ENCODE measurements around the gene DESI2. TPM values are rescaled to one million over a fixed set of nuclear protein-coding genes. Genes with fewer than 3 reads are reported as not detected.
"Not testable (repeated sequence)": the region's sequence is repeated elsewhere in the genome, so short reads cannot be mapped to it uniquely, and the experiment has no call there.

DESI2 gene
- total RNA-seq, 1 donor from 2014 or later, result 37.2 TPM

DNA sequence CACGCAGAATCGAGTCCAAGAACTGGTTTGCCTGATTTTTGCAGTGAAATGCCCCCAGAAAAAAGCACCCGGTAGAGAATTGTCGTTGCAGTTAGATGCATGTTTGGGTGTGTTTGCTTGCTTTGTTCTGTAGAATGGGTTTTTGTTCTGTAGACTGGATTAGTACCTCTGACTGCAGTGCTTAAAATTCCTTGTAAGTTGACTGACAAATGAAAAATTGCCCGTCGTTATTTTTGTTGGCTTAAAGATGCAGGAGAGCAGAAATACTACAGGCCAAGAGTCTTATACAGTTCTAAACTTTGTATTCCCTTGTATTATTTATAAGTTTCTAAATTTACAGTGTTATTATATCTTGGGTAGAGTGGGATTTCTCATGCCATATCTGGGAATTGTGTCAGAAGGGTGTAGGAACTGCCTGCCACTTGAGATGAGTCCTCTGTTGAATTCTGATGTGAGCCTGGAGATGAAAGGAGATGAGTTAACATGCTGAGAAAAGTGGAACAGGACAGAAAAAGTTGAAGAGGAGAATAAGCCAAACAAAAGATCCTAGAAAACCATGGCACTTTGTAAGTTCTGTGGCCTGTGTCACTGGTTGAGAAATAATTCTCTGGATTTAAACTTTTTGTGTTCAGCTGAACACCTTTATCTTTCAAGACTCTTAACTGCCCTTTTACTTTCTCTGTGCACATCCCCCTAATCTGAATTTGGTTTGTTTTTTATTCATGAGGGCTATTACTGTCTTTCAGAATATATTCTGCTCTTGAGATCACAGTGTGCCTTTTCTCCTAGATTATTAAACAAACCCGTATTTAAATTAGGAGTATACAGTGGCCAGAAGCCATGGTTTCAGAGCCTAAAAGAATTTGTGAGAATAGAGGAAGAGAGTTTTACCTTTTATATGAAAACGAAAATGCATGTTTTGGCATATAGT is 1.4 kb downstream of the DESI2 start:
- peak; percentile 11 for DNase-seq (ENCODE audit: low read depth)

- no peak for DNase-seq (ENCODE audit: low read depth)
These were observed 2.3 kb downstream of the DESI2 start for GRCh38 chr1:244655186-244655585.

DNA sequence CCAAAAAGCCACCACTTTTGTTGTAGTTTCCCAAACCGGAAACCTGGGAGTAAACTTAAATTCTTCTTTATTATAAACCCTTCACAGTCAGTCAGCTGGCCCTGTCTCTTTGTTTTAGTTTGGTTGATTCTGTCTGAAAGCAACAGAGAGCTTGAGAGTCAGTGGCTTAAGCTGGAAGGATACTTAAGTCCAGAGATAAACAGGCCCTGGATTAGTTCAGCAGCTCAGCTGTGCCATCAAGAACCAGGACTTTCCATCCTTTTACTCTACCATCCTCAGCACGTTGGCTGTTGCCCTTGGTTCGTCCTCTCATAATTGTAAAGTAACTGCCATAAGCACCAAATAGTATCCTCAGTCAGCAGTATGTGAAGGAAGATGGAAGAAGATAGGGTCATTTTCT is 4.5 kb downstream of the DESI2 start:
- no peak for DNase-seq (ENCODE audit: low read depth)

DNA sequence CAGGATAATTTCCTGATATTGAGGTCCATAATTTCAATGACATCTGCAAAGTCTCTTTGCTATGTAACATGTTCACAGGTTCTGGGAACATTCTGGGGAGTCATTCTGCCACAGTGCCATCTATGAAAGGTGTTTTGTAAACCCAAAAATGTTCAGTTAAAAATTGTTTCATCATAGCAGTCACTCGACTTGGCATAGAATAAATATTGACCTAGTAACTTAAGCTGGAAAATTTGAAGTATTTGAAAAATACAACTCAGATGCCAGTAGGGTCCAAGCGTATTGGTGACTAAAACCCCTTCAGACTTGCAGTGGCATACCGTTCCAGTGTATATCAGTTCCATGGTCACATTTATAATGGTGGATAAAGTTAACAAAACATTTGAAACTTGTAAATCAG is 6.8 kb downstream of the DESI2 start:
- no peak for DNase-seq (ENCODE audit: low read depth)

GRCh38 chr1:244660595-244660994 is 7.7 kb downstream of the DESI2 start:
- no peak for DNase-seq (ENCODE audit: low read depth)

- DNase-seq (ENCODE audit: low read depth), result not testable (repeated sequence)
These were observed 8.8 kb downstream of the DESI2 start for GRCh38 chr1:244661569-244662312.

DNA sequence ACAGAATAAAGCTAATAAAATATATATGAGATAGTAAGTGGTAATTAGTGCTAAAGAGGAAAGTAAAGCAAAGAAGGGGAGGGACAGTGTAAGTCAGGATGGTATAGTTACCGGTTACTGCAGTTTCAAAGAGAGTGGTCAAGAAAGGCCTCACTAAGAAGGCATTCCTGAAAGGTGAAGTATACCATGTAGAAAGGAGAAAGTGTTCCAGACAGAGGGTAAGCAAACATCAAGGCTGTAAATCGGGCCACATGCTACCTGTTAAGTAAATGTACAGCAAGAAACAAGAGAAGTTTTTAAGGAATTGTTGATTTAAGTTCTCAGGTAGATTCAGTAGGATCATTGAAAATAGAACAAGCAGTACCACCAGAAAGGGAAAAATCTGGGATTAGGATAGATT is 9.7 kb downstream of the DESI2 start:
- peak; percentile 65 for DNase-seq (ENCODE audit: low read depth)

- no peak for DNase-seq (ENCODE audit: low read depth)
These were observed 11.4 kb downstream of the DESI2 start for GRCh38 chr1:244664353-244664752.

DNA sequence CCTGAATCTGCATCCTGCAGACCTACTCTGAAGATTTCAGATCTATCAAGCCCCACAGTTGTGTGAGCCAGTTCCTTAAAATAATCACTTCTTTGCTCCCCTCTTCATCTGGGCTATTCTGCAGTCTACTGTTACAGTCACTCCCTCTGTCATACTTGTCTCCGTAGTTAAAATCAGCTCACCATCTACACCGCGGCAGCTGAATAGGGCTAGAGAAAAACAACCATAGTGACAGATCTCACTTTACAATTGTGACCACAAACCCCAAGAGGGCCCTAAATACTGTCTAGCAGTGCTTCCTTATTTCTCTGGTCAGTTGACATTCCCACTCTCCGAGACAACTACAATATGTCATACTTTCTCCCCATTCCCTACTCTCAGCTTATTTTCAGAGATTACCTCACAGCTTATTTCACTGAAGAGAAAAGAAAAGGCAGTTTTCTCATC is 12.9 kb downstream of the DESI2 start:
- no peak for DNase-seq (ENCODE audit: low read depth)

GRCh38 chr1:244666672-244667418 is 13.9 kb downstream of the DESI2 start:
- not testable (repeated sequence) for DNase-seq (ENCODE audit: low read depth)

DNA sequence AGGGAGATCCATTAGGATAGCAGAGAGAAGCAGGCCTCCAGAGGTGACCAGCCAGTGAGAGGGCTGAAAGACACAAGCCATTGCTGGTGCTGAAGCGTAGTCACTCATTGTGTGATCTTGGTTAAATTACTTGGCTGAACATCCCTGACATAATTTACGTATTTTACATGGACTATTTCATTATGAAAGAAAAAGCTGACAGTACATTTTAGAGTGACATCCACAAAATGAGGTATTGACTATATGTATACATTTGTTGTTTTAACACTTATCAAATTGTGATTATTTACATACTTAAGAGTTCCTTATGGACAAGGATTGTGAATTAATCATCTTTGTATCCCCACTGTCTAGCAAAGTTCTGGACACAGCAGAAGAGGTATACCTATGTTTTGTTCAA is 14.9 kb downstream of the DESI2 start:
- DNase-seq (ENCODE audit: low read depth), result no peak

- DNase-seq (ENCODE audit: low read depth), result no peak
These were observed 20.2 kb downstream of the DESI2 start for GRCh38 chr1:244672946-244673682.

- DNase-seq (ENCODE audit: low read depth), result no peak
These were observed 21.5 kb downstream of the DESI2 start for GRCh38 chr1:244674446-244674845.

- no peak for DNase-seq (ENCODE audit: low read depth)
These were observed 22.2 kb downstream of the DESI2 start for GRCh38 chr1:244675167-244675566.

GRCh38 chr1:244678697-244679096 is 25.8 kb downstream of the DESI2 start:
- DNase-seq (ENCODE audit: low read depth), result no peak

DNA sequence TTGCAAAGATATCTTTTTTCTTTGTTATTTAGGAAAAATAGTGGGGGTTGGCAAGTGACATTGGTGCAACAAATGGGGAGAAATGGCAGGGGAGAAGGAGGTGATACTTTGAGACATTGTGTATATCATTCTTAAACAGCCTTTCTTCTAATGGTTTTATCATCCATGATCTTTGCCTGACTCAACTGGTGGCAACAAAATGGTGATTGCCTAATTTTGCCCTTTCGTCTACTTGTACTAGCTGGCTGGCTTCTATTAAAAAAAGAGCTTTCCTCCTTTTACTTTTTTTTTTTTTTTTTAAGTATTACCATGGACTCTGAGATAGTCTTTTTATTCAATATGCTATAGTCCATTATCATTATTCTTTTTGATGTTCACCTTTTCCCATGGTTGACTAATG is 27.7 kb downstream of the DESI2 start:
- DNase-seq (ENCODE audit: low read depth), result no peak

DNA sequence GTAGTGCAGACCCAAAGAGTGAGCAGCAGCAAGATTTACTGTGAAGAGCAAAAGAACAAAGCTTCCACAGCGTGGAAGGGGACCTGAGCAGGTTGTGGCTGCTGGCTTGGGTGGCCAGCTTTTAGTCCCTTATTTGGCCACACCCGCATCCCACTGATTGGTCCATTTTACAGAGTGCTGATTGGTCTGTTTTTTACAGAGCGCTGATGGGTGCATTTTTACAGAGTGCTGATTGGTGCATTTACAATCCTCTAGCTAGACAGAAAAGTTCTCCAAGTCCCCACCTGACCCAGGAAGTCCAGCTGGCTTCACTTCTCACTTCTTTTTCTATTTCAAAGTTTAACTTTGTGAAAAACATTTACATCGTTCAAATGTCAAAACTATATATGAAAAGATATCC is 29.2 kb downstream of the DESI2 start:
- not testable (repeated sequence) for DNase-seq (ENCODE audit: low read depth)

- no peak for DNase-seq (ENCODE audit: low read depth)
These were observed 43.0 kb downstream of the DESI2 start for GRCh38 chr1:244695937-244696336.

- no peak for DNase-seq (ENCODE audit: low read depth)
These were observed 46.8 kb downstream of the DESI2 start for GRCh38 chr1:244699741-244700140.

DNA sequence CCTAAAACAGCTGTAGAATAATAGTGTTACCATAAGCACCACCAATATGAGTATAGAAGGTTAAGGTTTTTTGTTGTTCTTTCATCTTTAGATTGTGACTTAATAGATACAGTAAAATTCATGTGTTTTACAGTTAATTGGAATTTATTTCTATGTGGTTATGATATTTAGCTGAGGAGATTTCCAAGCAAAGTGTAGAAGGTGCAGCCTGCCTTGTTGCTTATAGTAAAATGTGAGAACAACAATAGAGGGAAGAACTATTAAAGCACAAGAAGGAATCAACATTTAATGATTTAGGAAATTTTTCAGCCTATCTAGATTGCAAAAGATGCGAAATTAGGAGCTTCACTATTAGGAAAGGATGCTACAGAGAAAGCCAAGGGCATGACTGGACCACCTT is 47.9 kb downstream of the DESI2 start:
- DNase-seq (ENCODE audit: low read depth), result no peak

DNA sequence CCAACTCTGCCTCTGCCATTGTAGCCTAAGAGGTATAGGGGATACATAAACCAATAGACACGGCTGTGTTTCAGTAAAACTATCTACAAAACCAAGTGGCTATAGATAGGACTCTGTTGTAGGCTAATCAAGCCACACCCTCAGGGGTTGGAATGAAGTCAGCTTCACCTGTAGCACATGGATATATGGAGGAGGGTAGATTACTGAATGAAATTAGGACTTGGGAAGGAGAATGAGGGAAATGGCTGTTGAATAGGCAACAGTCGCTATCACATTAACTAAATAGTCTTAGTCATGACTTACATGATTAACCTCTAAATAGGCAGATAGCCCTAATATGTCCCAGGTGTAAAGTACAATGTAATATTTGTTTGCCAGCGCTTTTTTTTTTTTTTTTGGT is 49.7 kb downstream of the DESI2 start:
- no peak for DNase-seq (ENCODE audit: low read depth)

All from renal cortical epithelial cell (primary cell).